ENCODE results near the gene C14orf132. TPM values are rescaled to one million over a fixed set of nuclear protein-coding genes. Genes with fewer than 3 reads are reported as not detected.
A peak's percentile ranks its signal among the peaks of the same experiment; 100 is the strongest.

The C14orf132 gene
- total and polyA plus RNA-seq, 8 donors, result 4.6 to 22.8 (median 11.6) TPM

- WGBS, 5 donors, result 48 to 74% (median 67%) methylated on average over 10 to 15 of the region's 15 CpGs
- intact Hi-C loops (cut with DNase I; ENCODE audit: low total_unique reads), result no loop called here
- Histone ChIP-seq H3K27me3 (no peaks in the 10 kb centered on the region), H3K27ac (peak overlapping the region in 1 of 5 donors; percentile 4), H3K9me3 (no peaks in the 10 kb centered on the region), H3K36me3 (peaks cover 0 to 34% (median 21%) of the 10 kb centered on the region in 4 donors), H3K4me3 (no peak overlapping the region), H3K4me1 (peaks cover 0 to 41% (median 18%) of the 10 kb centered on the region in 4 donors)
- TF ChIP-seq POLR2AphosphoS5 (IDR thresholded peaks at IDR 0.05) (no peak), POLR2A (IDR thresholded peaks at IDR 0.05) (no peak), EP300 (IDR thresholded peaks at IDR 0.05) (no peak), CTCF (IDR thresholded peaks at IDR 0.05) (no peak)
- DNase-seq, result no peak
Observed at GRCh38 chr14:96091149-96091693, 52.1 kb downstream of the C14orf132 start.

- Histone ChIP-seq H3K27ac (peak overlapping the region in 1 of 5 donors; percentile 4), H3K36me3 (peaks cover 0 to 27% (median 14%) of the 10 kb centered on the region in 4 donors), H3K9me3 (no peaks in the 10 kb centered on the region), H3K27me3 (peaks cover 0 to 3% (median 0%) of the 10 kb centered on the region in 3 donors), H3K4me3 (no peak overlapping the region), H3K4me1 (peaks cover 0 to 44% (median 20%) of the 10 kb centered on the region in 4 donors)
- no peak for TF ChIP-seq EP300 (IDR thresholded peaks at IDR 0.05)
- no peak for TF ChIP-seq CTCF (IDR thresholded peaks at IDR 0.05)
- TF ChIP-seq POLR2A (IDR thresholded peaks at IDR 0.05), result no peak
- TF ChIP-seq POLR2AphosphoS5 (IDR thresholded peaks at IDR 0.05), result no peak
- intact Hi-C loops (cut with DNase I; ENCODE audit: low total_unique reads), result no loop called here
- no peak for DNase-seq
- 83 to 87% (median 83%) methylated on average over 13 of the region's 13 CpGs for WGBS, 5 donors
Observed at GRCh38 chr14:96091941-96092411, 52.8 kb downstream of the C14orf132 start.

- WGBS, 5 donors, result 52 to 78% (median 55%) methylated on average over 3 of the region's 3 CpGs
- no peak for DNase-seq
- TF ChIP-seq CTCF (IDR thresholded peaks at IDR 0.05) (no peak), EP300 (IDR thresholded peaks at IDR 0.05) (no peak), POLR2A (IDR thresholded peaks at IDR 0.05) (no peak)
- Histone ChIP-seq H3K36me3 (peaks cover 0 to 17% (median 5%) of the 10 kb centered on the region in 4 donors), H3K27ac (no peak overlapping the region), H3K27me3 (peaks cover 0 to 8% (median 0%) of the 10 kb centered on the region in 3 donors), H3K4me3 (no peak overlapping the region), H3K9me3 (no peaks in the 10 kb centered on the region), H3K4me1 (peaks cover 0 to 45% (median 20%) of the 10 kb centered on the region in 4 donors)
- intact Hi-C loops (cut with DNase I; ENCODE audit: low total_unique reads), result no loop called here
Observed at GRCh38 chr14:96092936-96093335, 53.8 kb downstream of the C14orf132 start.

GRCh38 chr14:96094211-96094610 is 55.0 kb downstream of the C14orf132 start:
- H3K36me3 ChIP-seq, result peaks cover 0 to 4% (median 0%) of the 10 kb centered on the region in 4 donors
- no peak for DNase-seq
- H3K27ac ChIP-seq, result no peak overlapping the region
- H3K4me1 ChIP-seq, result peaks cover 0 to 55% (median 20%) of the 10 kb centered on the region in 4 donors
- intact Hi-C loops (cut with DNase I; ENCODE audit: low total_unique reads), result no loop called here
- H3K27me3 ChIP-seq, result peaks cover 0 to 8% (median 0%) of the 10 kb centered on the region in 3 donors
- H3K4me3 ChIP-seq, result no peak overlapping the region
- TF ChIP-seq CTCF (IDR thresholded peaks at IDR 0.05) (no peak), EP300 (IDR thresholded peaks at IDR 0.05) (no peak), POLR2A (IDR thresholded peaks at IDR 0.05) (no peak), POLR2AphosphoS5 (IDR thresholded peaks at IDR 0.05) (no peak)
- no peaks in the 10 kb centered on the region for H3K9me3 ChIP-seq
- 79 to 97% (median 82%) methylated on average over 4 of the region's 4 CpGs for WGBS, 5 donors
